Measurements from ENCODE around the gene FIP1L1.

The FIP1L1 gene

DNA sequence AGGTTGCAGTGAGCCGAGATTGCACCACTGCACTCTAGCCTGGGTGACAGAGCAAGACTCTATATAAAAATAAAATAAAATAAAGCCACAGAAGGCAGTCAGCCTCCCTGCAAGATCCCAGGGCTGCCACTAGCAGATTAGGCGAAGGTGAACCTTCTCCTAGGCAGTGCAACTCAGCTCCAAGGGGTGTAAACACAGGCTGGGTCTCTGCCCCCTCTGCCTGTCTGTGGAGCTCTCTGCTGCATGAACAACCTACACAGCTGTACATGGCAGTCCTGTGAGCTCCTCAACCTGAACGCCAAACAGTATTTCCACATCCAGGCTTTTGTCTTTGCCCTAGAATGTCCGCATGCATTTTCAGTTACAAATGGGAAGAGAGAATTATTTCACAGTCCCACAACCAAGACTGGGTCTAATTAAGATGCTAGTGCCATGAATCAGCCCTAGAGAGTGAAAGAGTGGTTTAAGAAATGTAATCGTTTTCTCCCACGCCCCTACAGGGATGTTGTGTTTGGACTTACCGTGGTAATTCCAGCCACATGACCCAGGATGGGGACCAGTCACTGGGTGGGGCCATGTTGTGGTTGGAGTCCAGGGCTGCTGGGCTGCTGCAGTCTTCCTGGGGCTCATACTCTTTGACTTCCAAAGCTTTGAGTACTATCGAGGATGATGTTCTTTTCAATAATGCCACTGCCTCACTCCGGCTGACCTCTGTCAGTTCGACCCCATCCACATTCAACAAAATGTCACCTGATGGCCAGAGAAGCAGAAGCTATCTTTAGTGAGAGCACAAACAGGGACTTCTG, 99.0 kb downstream of the FIP1L1 start:
- peak; percentile 81 for DNase-seq (ENCODE audit: low spot score)

GRCh38 chr4:53477038-53477565, 99.7 kb downstream of the FIP1L1 start:
- no peak for DNase-seq (ENCODE audit: low spot score)

DNA sequence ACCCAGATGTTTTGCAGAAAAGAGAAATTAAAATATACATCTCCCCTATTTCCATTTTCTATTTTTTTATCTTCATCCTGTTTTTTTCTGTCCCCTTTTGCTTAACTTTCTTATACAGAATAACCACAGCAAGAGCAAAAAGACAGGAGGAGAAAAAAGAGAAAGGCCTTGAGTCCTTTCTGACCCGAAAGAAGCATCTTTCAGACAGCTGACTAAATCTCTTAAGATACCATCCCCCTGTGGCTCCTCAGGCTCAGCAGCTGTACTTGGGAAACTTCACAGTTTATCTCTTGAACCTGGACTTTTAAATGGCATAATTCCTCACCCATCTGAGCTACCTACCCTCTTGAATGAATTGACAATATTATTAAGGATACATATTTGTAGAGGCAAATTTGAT, 100.2 kb downstream of the FIP1L1 start:
- no peak for DNase-seq (ENCODE audit: low spot score)

GRCh38 chr4:53478671-53479456, 101.4 kb downstream of the FIP1L1 start:
- peak; percentile 32 for DNase-seq (ENCODE audit: low spot score)

- peak; percentile 27 for DNase-seq (ENCODE audit: low spot score)
Observed at GRCh38 chr4:53479736-53480525, 102.5 kb downstream of the FIP1L1 start.

DNA sequence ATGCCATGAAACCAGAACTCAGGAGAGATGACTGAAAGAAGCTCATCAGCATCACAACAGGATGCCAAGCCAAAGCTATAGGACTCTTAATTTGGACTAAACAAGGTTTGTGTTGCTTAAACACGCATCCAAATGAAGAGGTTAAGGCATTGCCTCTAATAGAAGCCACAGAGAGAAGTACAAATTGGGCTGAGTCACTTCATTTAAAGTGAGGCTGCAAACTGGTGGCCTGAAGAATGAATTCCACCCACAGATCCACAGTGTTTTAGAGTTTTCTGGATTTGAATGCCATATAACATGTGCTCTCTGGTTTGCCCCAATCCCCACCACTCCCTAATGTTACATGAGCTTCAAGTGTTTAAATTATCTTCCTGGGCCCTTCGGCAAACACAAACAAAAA, 103.5 kb downstream of the FIP1L1 start:
- DNase-seq (ENCODE audit: low spot score): no peak

DNA sequence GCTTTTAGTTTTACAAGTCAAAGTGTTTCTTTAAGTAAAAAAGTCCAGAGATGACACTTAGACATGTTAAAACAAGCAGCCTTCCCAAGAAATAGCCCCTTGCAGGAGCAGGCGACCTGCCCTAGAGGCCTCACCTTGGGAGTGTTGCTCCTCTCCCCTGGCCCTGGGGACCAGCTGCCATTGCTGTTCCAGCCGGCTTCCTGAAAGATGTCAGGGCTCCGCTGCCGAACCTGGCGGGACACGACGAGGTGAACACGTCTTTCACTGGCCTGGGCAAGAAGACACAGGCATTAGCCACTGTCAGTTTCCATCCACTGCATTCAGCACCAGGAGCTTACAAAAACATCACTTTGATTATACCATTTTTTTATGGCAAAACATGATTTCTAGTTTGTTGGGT, 104.1 kb downstream of the FIP1L1 start:
- DNase-seq (ENCODE audit: low spot score): no peak

DNA sequence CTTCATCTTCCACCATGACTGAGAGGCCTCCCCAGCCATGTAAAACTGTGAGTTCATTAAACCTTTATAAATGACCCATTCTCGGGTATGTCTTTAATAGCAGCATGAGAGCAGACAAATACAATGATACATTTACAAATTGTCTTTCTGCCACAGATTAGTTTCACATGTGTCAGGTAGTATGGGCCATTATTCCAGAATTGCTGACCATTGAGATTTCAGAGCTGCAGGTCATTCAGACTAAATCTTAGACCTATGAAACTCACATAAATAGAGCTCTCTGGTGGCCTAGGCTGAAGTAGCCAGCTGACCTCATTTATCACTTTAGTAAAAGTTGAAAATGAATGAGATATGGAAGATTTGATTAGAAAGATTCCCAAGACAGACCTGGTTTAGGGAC, 105.8 kb downstream of the FIP1L1 start:
- no peak for DNase-seq (ENCODE audit: low spot score)

- no peak for DNase-seq (ENCODE audit: low spot score)
Observed at GRCh38 chr4:53484911-53485657, 107.6 kb downstream of the FIP1L1 start.

- no peak for DNase-seq (ENCODE audit: low spot score)
Observed at GRCh38 chr4:53485658-53486040, 108.2 kb downstream of the FIP1L1 start.

- no peak for DNase-seq (ENCODE audit: low spot score)
Observed at GRCh38 chr4:53487766-53488165, 110.3 kb downstream of the FIP1L1 start.

DNA sequence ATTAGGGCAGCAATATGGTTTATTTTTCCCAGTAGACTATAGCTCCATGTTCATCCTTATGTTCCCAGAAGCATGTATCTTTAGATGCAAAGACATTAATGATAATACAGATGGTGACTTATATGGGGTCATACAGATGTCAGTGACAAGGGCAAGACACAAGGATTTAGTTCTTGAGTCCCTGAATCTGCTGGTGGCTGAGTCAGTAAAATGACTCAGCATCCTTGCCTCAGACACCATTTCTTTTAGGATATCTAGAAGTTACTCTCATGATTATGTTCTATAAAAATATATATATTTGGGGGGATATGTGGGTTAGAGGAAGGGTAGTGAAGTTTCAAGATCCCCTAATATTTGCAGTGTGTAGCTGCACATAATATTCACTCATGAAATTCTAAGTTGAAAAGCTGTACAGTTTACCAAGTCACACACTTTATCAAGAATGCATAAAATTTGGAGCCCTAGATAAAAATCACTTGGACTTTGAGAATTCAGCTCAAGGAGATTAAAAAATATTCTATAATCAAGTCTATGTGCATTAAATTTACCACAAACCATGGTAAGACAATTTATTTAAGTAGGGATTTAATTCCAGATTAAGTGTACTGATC, 111.9 kb downstream of the FIP1L1 start:
- DNase-seq (ENCODE audit: low spot score): peak; percentile 43

DNA sequence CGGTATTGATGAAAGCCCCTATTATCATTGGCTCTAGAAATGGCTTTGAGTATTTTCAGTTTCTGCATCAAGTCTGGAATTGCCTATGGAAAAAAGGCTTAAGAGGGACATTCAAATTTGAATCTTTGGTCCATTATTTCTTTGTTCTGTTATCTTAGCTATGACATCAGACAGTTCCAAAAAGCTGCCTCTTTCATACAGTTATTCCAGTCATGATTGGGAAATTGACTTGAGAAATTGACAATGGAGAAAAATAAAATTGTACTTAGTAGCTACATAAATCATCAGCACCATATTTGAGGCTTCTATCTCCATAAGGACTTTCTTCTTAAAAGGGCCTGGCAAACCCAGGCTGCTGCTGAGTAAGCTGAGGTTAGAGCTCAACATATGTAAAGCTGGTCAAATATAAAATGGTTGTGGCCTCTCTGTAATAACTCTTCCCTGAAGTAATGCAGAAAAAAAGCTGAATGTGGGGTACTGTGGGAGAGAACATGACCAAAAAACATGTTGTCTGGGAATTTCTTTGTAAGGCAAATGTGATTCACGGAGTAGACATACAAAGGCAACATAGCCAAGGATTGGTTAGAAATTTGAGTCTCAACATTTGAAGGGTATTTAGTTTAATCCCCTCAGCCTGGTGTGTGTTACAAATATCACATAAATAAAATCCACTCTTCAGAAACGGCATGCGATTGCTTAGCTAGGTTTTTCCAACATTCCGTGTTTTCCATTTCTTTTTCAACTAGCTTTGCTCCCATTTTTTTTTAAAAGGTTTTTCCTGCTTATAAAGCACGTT, 112.9 kb downstream of the FIP1L1 start:
- DNase-seq (ENCODE audit: low spot score): no peak

DNA sequence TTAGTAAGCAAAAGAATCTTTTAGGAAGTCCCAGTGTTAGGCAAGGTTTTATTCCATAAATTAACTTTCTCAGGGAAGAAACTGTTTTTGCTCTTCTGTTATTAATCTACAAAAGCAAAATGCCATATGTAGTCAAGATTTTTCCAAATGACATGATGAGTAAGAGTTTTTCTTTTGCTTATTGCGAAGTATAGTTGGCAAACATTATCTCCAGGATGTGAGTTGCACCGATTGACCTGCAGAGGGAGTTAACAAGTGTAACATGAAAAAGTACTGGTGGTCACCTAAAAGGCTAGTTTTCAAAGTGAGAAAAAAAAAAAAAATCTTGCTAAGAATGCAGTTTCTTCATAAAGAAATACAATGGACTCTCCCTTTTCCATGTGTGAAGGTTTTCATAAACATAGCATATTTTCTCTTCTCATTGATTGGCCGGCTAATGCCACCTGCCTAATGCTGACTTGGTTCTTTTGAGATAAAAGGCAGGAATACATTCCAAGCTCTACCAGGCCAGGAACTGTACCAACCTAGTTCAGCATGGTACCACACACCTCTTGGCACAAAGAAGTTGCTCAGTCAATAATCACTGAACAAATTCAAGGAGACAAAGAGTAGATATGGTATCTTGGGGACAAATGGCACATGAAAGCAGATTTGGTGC, 113.7 kb downstream of the FIP1L1 start:
- DNase-seq (ENCODE audit: low spot score): peak; percentile 48

- no peak for DNase-seq (ENCODE audit: low spot score)
Observed at GRCh38 chr4:53494851-53495250, 117.4 kb downstream of the FIP1L1 start.

DNA sequence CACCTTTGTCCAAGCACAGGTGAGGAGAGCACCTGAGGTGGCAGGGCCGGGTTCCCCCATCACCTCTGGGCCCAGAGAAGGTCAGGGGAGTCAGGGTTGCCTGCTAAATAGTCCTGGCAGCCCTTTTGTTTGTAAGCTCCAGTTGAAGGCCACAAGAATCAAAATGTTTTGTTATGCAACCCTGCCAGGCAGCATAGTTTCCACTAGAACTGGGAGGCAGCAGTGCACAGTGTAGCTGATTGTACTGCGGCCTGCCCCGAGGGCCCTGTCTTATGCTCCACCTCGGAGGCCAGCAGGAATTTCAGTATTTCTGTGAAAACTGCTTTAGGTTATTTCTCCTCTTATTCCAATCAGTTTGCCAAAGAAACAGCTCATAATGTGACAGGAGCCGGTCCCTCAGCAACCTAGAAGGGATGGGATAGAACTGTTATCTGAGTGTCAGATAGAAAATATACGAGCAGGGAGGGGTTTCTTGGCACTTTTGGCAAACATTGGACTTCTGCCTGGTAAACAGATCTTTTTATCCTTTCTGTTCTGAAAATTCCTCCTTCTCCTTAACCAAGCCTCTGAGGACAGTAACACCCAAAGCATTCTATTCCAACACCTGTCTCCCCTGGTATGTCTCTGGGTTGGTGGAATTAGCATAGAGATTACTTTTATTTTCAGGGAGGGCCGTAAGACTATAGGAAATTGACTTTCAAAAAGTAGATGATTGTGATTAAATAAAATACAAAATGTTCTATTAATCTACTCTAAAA, 120.2 kb downstream of the FIP1L1 start:
- peak; percentile 60 for DNase-seq (ENCODE audit: low spot score)

DNA sequence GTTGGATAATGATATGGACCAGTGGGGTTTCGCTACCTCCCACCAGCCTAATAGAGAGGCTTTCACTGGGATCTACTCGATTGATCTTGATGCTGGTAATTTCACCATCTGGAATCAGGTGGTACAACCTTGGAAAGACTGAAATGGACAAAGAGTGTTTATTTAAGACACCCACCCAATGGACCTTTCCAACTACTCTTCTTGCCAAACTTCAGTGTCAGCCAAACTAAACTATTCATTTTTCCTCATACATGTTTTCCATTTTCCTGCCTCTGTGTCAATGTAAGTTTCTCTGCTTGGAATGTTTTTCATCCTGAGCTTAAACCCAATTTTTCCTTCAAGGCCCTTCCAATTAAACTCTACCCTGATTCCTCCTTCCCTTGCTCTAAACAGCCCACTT, 121.3 kb downstream of the FIP1L1 start:
- DNase-seq (ENCODE audit: low spot score): no peak

- no peak for DNase-seq (ENCODE audit: low spot score)
Observed at GRCh38 chr4:53499791-53500190, 122.3 kb downstream of the FIP1L1 start.

DNA sequence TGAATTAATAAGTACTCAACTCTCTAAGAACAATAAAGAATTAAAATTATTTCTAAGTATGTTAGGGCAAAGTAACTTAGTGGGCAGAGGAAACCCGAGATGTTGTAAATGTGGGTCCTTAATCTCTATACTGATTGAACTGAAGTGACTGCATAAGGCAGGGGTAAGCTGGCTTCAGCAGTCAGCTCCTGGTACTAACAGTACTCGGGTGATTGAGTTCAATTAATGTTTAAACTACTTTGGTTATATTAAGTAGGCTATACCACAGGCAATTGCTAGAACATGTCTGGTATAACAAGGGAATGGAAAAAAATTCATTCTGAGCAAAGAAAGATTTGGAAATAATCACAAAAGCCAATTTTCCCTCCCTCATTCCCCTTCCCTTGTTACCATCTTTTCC, 123.1 kb downstream of the FIP1L1 start:
- DNase-seq (ENCODE audit: low spot score): no peak

Measured in AG08396 (cell line).